Activated naive CD8-positive, alpha-beta T cell treated with anti-CD3 and anti-CD28 coated beads, Interleukin-2, amount 10 ng/mL, durations not matched to agents 7 days and 5 days (primary cell): ENCODE data around the gene PCP2. TPM values are rescaled to one million over a fixed set of nuclear protein-coding genes. Genes with fewer than 3 reads are reported as not detected.
A peak's percentile ranks its signal among the peaks of the same experiment; 100 is the strongest.

Experiments used
- ATAC-seq: fragments of 150-1000 bp; cut with Tn5 transposase; one replicate; pipeline ENCODE4 v1.10.0; 2021; ENCODE audit warnings: low read depth, moderate library complexity
- POLR2A ChIA-PET: fragments of 350-600 bp; sonication (Branson Sonifier 250); formaldehyde crosslinking; loops from one replicate; lab custom pipeline; 2021; ENCODE audit warnings: antibody characterized with exemption; lab: Charles Lee
- DNase-seq: peaks from one replicate; pipeline ENCODE4 v3.0.0; 2021
- H3K27ac Mint-ChIP-seq: one replicate; pipeline ENCODE4 v1.8.0; 2022; ENCODE audit warnings: mild to moderate bottlenecking, mixed read lengths
- H3K27me3 Mint-ChIP-seq: one replicate; pipeline ENCODE4 v1.8.0; 2022; ENCODE audit warnings: mild to moderate bottlenecking, moderate library complexity, mixed read lengths
- H3K36me3 Mint-ChIP-seq: one replicate; pipeline ENCODE4 v1.8.0; 2021; ENCODE audit warnings: mild to moderate bottlenecking, mixed read lengths
- H3K4me1 Mint-ChIP-seq: one replicate; pipeline ENCODE4 v1.8.0; 2021; ENCODE audit warnings: mixed read lengths
- H3K4me3 Mint-ChIP-seq: one replicate; pipeline ENCODE4 v1.8.0; 2022; ENCODE audit warnings: mild to moderate bottlenecking, moderate library complexity, mixed read lengths
- H3K9me3 Mint-ChIP-seq: one replicate; pipeline ENCODE4 v1.8.0; 2021; ENCODE audit warnings: mixed read lengths
- total RNA-seq, 2 experiments: library from RNA; stranded (reverse); gene quantifications; one replicate each; pipeline ENCODE4 v1.2.3, GENCODE V29; 2021

PCP2 gene
- total RNA-seq, 2 experiments from 2014 or later: 2.6 to 4.8 TPM

- ATAC-seq: no peak
- no peaks in the 10 kb centered on the region for H3K9me3 Mint-ChIP-seq
- DNase-seq: no peak
- no peak overlapping the region for H3K27ac Mint-ChIP-seq
- POLR2A ChIA-PET: no interaction called here
- peaks cover 3% of the 10 kb centered on the region for H3K4me1 Mint-ChIP-seq
- H3K4me3 Mint-ChIP-seq: no peak overlapping the region
- peaks cover 3% of the 10 kb centered on the region for H3K27me3 Mint-ChIP-seq
- H3K36me3 Mint-ChIP-seq: no peaks in the 10 kb centered on the region
Measured at GRCh38 chr19:7603919-7604318, 29.6 kb downstream of the PCP2 start.

- Mint-ChIP-seq H3K9me3 (no peaks in the 10 kb centered on the region), H3K27ac (no peak overlapping the region)
Measured at GRCh38 chr19:7602935-7603497, 30.5 kb downstream of the PCP2 start.

GRCh38 chr19:7602240-7602934, 31.1 kb downstream of the PCP2 start:
- DNase-seq (no peak), ATAC-seq (no peak)
- Mint-ChIP-seq H3K4me1 (peaks cover 3% of the 10 kb centered on the region), H3K36me3 (no peaks in the 10 kb centered on the region), H3K27me3 (peaks cover 14% of the 10 kb centered on the region), H3K27ac (no peak overlapping the region), H3K4me3 (no peak overlapping the region), H3K9me3 (no peaks in the 10 kb centered on the region)
- POLR2A ChIA-PET: interaction anchor here (0.6 to 0.9 kb wide), 2 partner anchors 28 to 48 kb away, joined by 3 read pairs; partner anchors contain the start of gene PET100

More at GRCh38 chr19:7602935-7603497, 30.5 kb downstream of the PCP2 start:
- ATAC-seq (no peak), DNase-seq (no peak)
- POLR2A ChIA-PET: interaction anchor here (0.6 to 0.9 kb wide), 2 partner anchors 11 to 27 kb away, joined by 3 read pairs; partner anchors contain the start of gene PET100
- Mint-ChIP-seq H3K4me3 (no peak overlapping the region), H3K4me1 (peaks cover 3% of the 10 kb centered on the region), H3K36me3 (no peaks in the 10 kb centered on the region), H3K27me3 (peaks cover 8% of the 10 kb centered on the region)

GRCh38 chr19:7600721-7601120, 32.8 kb downstream of the PCP2 start:
- no peak overlapping the region for H3K4me3 Mint-ChIP-seq
- DNase-seq (no peak), ATAC-seq (no peak)
- H3K9me3 Mint-ChIP-seq: no peaks in the 10 kb centered on the region
- H3K36me3 Mint-ChIP-seq: no peaks in the 10 kb centered on the region
- peaks cover 25% of the 10 kb centered on the region for H3K27me3 Mint-ChIP-seq
- POLR2A ChIA-PET: no interaction called here
- H3K27ac Mint-ChIP-seq: no peak overlapping the region
- H3K4me1 Mint-ChIP-seq: peaks cover 3% of the 10 kb centered on the region

GRCh38 chr19:7598180-7598579, 35.3 kb downstream of the PCP2 start:
- no peaks in the 10 kb centered on the region for H3K36me3 Mint-ChIP-seq
- ATAC-seq: no peak
- DNase-seq: no peak
- H3K27ac Mint-ChIP-seq: no peak overlapping the region
- H3K9me3 Mint-ChIP-seq: no peaks in the 10 kb centered on the region
- H3K4me1 Mint-ChIP-seq: peaks cover 5% of the 10 kb centered on the region
- POLR2A ChIA-PET: no interaction called here
- no peak overlapping the region for H3K4me3 Mint-ChIP-seq
- peaks cover 45% of the 10 kb centered on the region for H3K27me3 Mint-ChIP-seq

- no peak for ATAC-seq
- POLR2A ChIA-PET: no interaction called here
- no peaks in the 10 kb centered on the region for H3K9me3 Mint-ChIP-seq
- H3K4me1 Mint-ChIP-seq: peaks cover 5% of the 10 kb centered on the region
- no peak overlapping the region for H3K4me3 Mint-ChIP-seq
- DNase-seq: no peak
- H3K36me3 Mint-ChIP-seq: no peaks in the 10 kb centered on the region
- no peak overlapping the region for H3K27ac Mint-ChIP-seq
- H3K27me3 Mint-ChIP-seq: peaks cover 46% of the 10 kb centered on the region
Measured at GRCh38 chr19:7597689-7598088, 35.8 kb downstream of the PCP2 start.

- H3K27me3 Mint-ChIP-seq: peaks cover 43% of the 10 kb centered on the region
- POLR2A ChIA-PET: interaction anchor here (0.6 kb wide), 1 partner anchor 12 kb away, joined by 4 read pairs; no protein-coding TSS in a partner anchor
- H3K4me3 Mint-ChIP-seq: peak overlapping the region; percentile 63
- peaks cover 3% of the 10 kb centered on the region for H3K4me1 Mint-ChIP-seq
- DNase-seq (no peak), ATAC-seq (no peak)
- no peaks in the 10 kb centered on the region for H3K36me3 Mint-ChIP-seq
- no peaks in the 10 kb centered on the region for H3K9me3 Mint-ChIP-seq
- H3K27ac Mint-ChIP-seq: no peak overlapping the region
Measured at GRCh38 chr19:7596211-7596937, 37.1 kb downstream of the PCP2 start.

- Mint-ChIP-seq H3K27me3 (peaks cover 43% of the 10 kb centered on the region), H3K4me3 (peak within 1 kb of the TSS; percentile 63), H3K27ac (no peak within 1 kb of the TSS), H3K36me3 (no peaks in the 10 kb centered on the region), H3K9me3 (no peaks in the 10 kb centered on the region), H3K4me1 (peaks cover 3% of the 10 kb centered on the region)
- ATAC-seq (peak; percentile 81), DNase-seq (peak; percentile 75)
- POLR2A ChIA-PET: interaction anchor here (0.7 kb wide), 1 partner anchor 40 kb away, joined by 4 read pairs; no protein-coding TSS in a partner anchor
Measured at GRCh38 chr19:7595466-7596133, 37.9 kb downstream of the PCP2 start, which contains the start of gene CAMSAP3. Gene CAMSAP3, plus strand, starts transcription at chr19:7595863. Its CDS starts 140 bp downstream, at chr19:7596003.

GRCh38 chr19:7590256-7590655, 43.3 kb downstream of the PCP2 start:
- H3K9me3 Mint-ChIP-seq: no peaks in the 10 kb centered on the region
- POLR2A ChIA-PET: no interaction called here
- H3K27ac Mint-ChIP-seq: no peak overlapping the region
- H3K4me3 Mint-ChIP-seq: no peak overlapping the region
- H3K4me1 Mint-ChIP-seq: peaks cover 2% of the 10 kb centered on the region
- peaks cover 19% of the 10 kb centered on the region for H3K27me3 Mint-ChIP-seq
- no peaks in the 10 kb centered on the region for H3K36me3 Mint-ChIP-seq
- no peak for ATAC-seq
- no peak for DNase-seq

- Mint-ChIP-seq H3K4me3 (no peak overlapping the region), H3K4me1 (no peaks in the 10 kb centered on the region), H3K9me3 (no peaks in the 10 kb centered on the region), H3K36me3 (no peaks in the 10 kb centered on the region), H3K27ac (no peak overlapping the region), H3K27me3 (peaks cover 14% of the 10 kb centered on the region)
- no peak for ATAC-seq
- POLR2A ChIA-PET: no interaction called here
- no peak for DNase-seq
Measured at GRCh38 chr19:7589822-7590221, 43.7 kb downstream of the PCP2 start.

GRCh38 chr19:7582446-7582845, 51.1 kb downstream of the PCP2 start:
- Mint-ChIP-seq H3K36me3 (no peaks in the 10 kb centered on the region), H3K27ac (no peak overlapping the region), H3K4me3 (no peak overlapping the region), H3K27me3 (peaks cover 4% of the 10 kb centered on the region), H3K9me3 (no peaks in the 10 kb centered on the region), H3K4me1 (peaks cover 2% of the 10 kb centered on the region)
- ATAC-seq: no peak
- POLR2A ChIA-PET: no interaction called here
- no peak for DNase-seq
